GM21723 (cell line): ENCODE data around the gene RYR2.
"Not testable (repeated sequence)": the region's sequence is repeated elsewhere in the genome, so short reads cannot be mapped to it uniquely, and the experiment has no call there.

Experiments used
- ATAC-seq: cut with Tn5 transposase; IDR thresholded peaks from one replicate; pipeline ENCODE4 v1.9.1; 2021; ENCODE audit warnings: mild to moderate bottlenecking, moderate library complexity; ENCODE audit not compliant: unreplicated experiment

The RYR2 gene

GRCh38 chr1:237324226-237324625 lies 282.2 kb downstream of the RYR2 start:
- no peak for ATAC-seq

- ATAC-seq = no peak
Measured at GRCh38 chr1:237327061-237327460, 285.1 kb downstream of the RYR2 start.

GRCh38 chr1:237340892-237341291 lies 298.9 kb downstream of the RYR2 start:
- no peak for ATAC-seq

GRCh38 chr1:237341391-237341790 lies 299.4 kb downstream of the RYR2 start:
- ATAC-seq = no peak

GRCh38 chr1:237342730-237343129 lies 300.7 kb downstream of the RYR2 start:
- ATAC-seq = no peak

DNA sequence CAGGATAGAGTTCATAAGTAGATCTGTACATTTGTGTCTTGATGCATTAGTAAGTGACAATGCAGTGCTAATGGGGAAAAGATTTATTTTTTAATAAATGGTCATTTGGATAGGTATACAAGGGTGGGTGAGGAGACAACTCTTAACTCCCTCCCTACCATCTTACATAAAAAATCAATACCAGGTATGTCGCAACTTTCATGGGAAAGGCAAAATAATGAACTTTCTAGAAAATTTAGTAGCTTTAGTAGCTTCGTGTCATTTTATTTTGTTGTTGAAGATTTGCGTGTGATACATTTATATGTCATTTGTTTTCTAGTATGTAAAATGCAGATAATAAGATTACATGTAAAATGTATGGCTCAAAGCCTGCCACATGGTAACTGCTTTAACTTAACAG lies 310.8 kb downstream of the RYR2 start:
- no peak for ATAC-seq

- ATAC-seq = no peak
Measured at GRCh38 chr1:237353918-237354317, 311.9 kb downstream of the RYR2 start.

- no peak for ATAC-seq
Measured at GRCh38 chr1:237355022-237355421, 313.0 kb downstream of the RYR2 start.

DNA sequence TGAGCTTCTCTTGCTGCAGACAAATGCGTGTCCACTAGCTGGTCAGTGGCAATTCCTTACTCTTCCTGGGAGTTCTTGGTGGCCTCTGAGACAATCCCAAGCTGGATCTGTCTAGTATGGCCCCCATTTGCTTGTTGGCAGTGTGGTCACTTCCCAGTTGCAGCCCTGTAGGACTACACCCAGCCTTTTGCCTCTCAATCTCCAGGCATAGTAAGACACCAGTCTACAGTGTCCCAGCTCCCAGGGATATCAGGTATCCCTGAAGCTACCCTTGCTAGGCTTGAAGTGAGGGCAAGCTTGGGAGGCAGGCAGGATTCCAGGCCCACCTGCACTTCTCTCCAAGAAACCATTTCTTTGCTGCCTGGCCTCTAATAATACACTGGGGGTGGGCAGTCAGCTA lies 316.6 kb downstream of the RYR2 start:
- no peak for ATAC-seq

DNA sequence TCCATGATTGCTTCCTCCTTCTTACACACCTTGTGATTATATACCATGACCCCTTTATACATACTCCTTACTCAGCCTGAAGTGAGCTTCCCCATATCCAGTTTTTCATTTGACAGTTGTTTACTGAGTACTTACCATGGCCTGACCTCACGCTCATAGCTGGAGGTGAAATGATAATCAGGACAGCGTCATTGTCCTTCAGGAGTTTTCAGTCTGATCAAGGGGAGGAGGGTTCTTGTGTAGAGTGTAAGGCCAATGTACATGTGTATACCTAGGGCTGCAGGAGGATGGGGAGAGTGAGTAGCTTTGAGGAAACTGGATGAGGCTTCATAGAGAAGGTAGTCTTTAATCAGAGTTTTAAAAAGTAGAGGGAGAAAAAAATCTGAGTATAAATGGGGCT lies 325.8 kb downstream of the RYR2 start:
- ATAC-seq = no peak

DNA sequence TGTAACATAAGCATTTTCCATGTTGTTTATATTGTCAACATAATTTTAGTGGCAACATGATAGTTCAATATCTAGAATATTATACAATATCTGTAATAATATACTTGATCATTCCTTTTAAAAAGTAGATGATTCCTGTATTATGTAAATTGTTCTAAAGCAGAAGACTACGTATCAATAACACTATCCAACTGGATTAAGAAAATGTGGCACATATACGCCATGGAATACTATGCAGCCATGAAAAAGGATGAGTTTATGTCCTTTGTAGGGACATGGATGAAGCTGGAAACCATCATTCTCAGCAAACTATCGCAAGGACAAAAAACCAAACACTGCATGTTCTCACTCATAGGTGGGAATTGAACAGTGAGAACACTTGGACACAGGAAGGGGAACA lies 329.5 kb downstream of the RYR2 start:
- ATAC-seq = not testable (repeated sequence)

DNA sequence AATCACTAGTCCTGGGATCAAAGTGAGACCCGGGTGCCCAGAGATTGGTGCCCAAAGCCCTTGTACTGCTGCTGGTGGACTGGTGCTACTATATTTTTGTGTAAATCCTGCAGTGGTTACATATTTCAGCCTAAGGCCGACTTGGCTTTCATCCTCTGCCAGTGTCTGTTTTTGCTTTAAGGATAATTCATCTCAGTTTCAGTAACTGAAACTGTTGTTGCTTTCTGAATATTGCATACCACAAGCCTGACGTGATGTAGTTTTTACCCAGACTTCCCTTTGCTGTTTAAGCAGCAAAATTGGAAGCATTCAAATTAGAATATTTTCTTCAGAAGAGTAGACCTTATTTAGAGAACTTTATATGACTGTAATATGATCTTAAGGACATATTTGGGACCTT lies 341.8 kb downstream of the RYR2 start:
- ATAC-seq = no peak

GRCh38 chr1:237384213-237384612 lies 342.2 kb downstream of the RYR2 start:
- ATAC-seq = no peak

DNA sequence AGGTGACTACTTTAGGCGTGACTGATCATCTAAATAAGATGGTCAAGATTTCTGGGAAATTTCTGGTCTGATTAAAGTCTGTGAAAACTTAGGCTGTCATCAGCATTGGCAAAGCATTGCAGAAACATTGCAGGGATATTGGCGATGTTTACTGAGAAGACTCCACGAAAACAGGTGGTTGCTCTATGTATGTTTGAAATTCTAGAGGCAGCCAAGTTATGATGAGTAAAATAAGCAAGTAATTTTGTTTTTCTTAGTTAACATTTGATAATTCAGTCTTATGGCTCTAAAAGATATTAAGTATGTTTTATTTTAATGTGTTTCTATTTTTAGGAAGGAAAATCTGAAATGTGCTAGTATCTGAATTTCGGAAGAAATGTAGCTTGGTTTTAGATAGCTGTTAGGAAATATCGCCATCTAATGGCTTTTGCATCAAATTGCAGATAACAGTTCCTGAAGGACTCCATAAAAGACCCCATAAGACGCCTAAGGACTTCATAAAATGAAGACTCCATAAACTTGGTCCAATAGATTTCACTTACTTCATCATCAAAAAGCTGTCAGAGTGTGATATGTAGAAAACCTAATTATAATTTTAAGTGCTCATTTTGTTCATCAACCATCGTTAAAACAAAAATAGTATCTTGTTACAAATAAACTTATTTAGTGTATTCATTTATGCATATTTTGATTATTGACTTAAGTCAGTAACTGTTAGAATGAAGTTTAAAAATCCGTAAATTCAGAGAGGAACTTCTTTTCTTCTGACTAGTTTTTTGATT lies 344.6 kb downstream of the RYR2 start:
- ATAC-seq = no peak

GRCh38 chr1:237387144-237387505 lies 345.1 kb downstream of the RYR2 start:
- no peak for ATAC-seq

- no peak for ATAC-seq
Measured at GRCh38 chr1:237390823-237391222, 348.8 kb downstream of the RYR2 start.

GRCh38 chr1:237393632-237394031 lies 351.6 kb downstream of the RYR2 start:
- no peak for ATAC-seq

DNA sequence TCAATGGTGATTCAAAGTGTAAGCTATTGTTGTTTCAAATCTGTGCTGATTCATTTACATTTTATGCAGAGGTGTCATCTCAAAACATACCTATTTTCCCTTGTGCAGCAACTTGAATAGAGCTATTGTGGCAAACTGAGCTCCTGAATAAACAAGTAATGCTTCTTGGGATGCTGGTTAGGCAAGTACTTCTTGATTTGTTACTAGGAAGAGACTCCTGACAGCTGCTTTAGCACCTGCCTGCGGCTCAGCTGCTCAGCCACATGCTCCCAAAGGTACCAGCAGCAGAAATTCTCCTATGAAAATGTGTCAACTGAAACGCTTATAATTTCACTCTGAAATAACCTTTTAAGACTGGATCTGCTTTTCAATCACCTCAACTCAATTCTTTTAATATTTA lies 352.3 kb downstream of the RYR2 start:
- no peak for ATAC-seq

DNA sequence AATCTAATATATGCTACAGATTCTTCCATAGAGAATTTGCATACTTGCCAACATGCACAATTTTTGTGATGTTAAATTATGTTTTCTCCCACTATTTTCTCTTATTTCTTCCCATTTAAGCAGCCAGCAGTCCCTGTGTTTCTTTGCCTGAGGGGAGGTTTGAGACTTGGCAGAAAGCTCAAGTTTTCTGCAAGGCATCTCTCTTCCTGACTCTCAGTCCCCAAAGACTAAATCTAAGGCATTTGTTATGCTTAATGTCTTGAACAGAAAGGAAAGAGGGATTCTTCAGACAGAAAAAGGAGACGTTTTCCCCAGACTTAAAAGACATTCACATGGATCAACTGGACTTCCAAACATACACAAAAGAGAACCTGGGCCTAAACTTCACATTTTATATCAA lies 354.4 kb downstream of the RYR2 start:
- no peak for ATAC-seq

DNA sequence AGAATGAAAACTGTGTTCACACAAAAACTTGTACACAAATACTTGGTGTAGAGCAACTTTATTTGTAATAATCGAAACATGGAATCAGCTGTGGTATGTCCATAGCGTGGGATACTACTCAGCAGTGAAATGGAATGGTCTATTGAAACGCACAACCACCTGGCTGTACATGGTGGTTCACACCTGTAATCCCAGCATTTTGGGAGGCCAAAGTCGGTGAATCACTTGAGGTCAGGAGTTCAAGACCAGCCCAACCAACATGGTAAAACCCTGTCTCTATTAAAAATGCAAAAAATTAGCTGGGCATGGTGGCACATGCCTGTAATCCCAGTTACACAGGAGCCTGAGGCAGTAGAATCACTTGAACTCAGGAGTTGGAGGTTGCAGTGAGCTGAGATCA lies 356.8 kb downstream of the RYR2 start:
- no peak for ATAC-seq

DNA sequence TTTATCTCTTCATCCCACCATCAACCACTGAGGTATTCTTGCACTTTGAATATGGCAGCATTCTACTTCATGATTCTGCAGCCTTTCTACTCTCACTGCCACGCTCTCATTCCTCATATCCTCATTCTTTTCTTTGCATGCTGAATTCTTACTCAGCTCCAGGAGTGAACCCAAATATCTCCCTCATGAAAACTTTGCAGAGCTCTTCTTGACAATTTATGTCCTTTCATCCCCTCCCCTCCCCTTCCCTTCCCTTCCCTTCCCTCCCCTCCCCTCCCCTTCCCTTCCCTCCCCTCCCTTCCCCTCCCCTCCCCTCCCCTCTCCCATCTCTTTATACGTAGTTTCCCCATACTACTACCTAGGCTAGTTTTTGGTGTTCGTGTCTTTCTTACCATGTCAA lies 363.9 kb downstream of the RYR2 start:
- ATAC-seq = no peak

DNA sequence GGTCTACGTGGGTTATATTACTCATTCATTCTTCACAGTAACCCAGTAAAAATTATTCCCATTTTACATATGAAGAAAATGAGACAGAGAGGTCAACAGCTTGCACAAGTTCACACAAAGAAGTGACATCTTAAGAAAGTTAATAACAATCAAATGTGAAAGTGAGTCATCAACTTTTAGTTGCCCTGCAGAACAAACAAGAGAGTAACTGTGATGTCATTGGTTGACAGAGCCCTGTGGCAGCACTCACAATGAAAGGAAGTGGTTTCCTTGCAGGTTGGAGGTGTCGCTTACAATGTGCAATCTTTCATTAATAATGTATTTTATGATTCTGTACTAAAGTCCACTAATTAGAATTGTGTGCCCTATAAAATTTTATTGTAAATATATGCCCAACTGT lies 369.6 kb downstream of the RYR2 start:
- ATAC-seq = no peak

DNA sequence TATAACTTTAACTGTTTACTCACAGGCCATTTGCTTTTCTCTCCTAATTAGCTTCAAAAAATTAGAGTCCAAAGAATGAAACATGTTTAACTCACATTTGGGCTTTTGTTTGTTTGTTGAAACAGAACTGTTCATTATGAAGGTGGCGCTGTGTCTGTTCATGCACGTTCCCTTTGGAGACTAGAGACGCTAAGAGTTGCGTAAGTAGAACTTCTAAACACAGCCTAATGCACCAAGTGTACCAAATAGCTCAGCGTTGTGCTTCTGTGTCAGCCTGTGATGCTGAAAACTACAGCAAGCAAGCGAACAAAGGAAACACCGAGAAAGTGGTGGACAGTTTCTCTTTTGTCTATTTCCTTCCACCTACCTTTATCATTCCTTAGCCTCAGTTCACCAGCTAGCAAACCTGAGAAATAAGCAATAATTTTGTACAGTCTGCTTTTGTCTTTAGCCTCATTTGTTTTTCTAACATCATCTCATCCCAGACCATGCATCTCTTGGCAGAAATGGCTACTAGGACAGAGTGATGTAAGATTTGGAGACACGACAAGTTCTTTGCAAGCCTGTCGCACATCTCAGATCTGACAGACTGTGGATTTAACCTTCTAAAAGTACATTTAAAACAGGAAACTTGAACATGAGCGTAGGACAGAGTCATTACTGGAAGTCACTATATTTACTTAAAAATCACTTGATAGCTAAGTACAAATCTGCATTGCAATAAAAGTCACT lies 375.1 kb downstream of the RYR2 start:
- no peak for ATAC-seq
